ENCODE data around the gene PABPC3. TPM values are rescaled to one million over a fixed set of nuclear protein-coding genes. Genes with fewer than 3 reads are reported as not detected.

Gene PABPC3
- total RNA-seq, 4 donors from 2014 or later, result 0.28 to 0.83 (median 0.40) TPM; not detected in 1

GRCh38 chr13:25088562-25089221 lies 7.2 kb upstream of the PABPC3 start:
- no peak overlapping the region for H3K4me3 ChIP-seq
- H3K4me1 ChIP-seq, result no peaks in the 10 kb centered on the region
- no peaks in the 10 kb centered on the region for H3K36me3 ChIP-seq
- no peaks in the 10 kb centered on the region for H3K27me3 ChIP-seq
- no peak for DNase-seq
- H3K27ac ChIP-seq, result no peak overlapping the region
- TF ChIP-seq POLR2A (IDR thresholded peaks at IDR 0.05) (no peak), CTCF (IDR thresholded peaks at IDR 0.05) (no peak)
- H3K9me3 ChIP-seq, result no peaks in the 10 kb centered on the region

DNA sequence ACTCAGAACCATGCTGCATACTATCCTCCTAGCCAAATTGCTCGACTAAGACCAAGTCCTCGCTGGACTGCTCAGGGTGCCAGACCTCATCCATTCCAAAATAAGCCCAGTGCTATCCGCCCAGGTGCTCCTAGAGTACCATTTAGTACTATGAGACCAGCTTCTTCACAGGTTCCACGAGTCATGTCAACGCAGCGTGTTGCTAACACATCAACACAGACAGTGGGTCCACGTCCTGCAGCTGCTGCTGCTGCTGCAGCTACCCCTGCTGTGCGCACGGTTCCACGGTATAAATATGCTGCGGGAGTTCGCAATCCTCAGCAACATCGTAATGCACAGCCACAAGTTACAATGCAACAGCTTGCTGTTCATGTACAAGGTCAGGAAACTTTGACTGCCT lies 1.5 kb downstream of the PABPC3 start:
- H3K4me3 ChIP-seq, result no peak overlapping the region
- H3K36me3 ChIP-seq, result no peaks in the 10 kb centered on the region
- DNase-seq, result no peak
- H3K9me3 ChIP-seq, result no peaks in the 10 kb centered on the region
- TF ChIP-seq POLR2A (IDR thresholded peaks at IDR 0.05) (no peak), CTCF (IDR thresholded peaks at IDR 0.05) (no peak)
- no peaks in the 10 kb centered on the region for H3K27me3 ChIP-seq
- no peak overlapping the region for H3K27ac ChIP-seq
- H3K4me1 ChIP-seq, result no peaks in the 10 kb centered on the region

GRCh38 chr13:25103711-25104110 lies 7.8 kb downstream of the PABPC3 start:
- H3K4me1 ChIP-seq, result no peaks in the 10 kb centered on the region
- H3K36me3 ChIP-seq, result no peaks in the 10 kb centered on the region
- no peaks in the 10 kb centered on the region for H3K9me3 ChIP-seq
- H3K27me3 ChIP-seq, result no peaks in the 10 kb centered on the region
- no peak for DNase-seq
- no peak overlapping the region for H3K27ac ChIP-seq
- no peak for TF ChIP-seq CTCF (IDR thresholded peaks at IDR 0.05)
- no peak for TF ChIP-seq POLR2A (IDR thresholded peaks at IDR 0.05)
- H3K4me3 ChIP-seq, result no peak overlapping the region

GRCh38 chr13:25109341-25109740 lies 13.4 kb downstream of the PABPC3 start:
- TF ChIP-seq CTCF (IDR thresholded peaks at IDR 0.05) (no peak), POLR2A (IDR thresholded peaks at IDR 0.05) (no peak)
- no peak overlapping the region for H3K4me3 ChIP-seq
- H3K9me3 ChIP-seq, result no peaks in the 10 kb centered on the region
- H3K27me3 ChIP-seq, result no peaks in the 10 kb centered on the region
- no peaks in the 10 kb centered on the region for H3K4me1 ChIP-seq
- no peak overlapping the region for H3K27ac ChIP-seq
- no peak for DNase-seq
- H3K36me3 ChIP-seq, result no peaks in the 10 kb centered on the region

GRCh38 chr13:25110956-25111584 lies 15.1 kb downstream of the PABPC3 start:
- DNase-seq, result no peak
- TF ChIP-seq POLR2A (IDR thresholded peaks at IDR 0.05) (no peak), CTCF (IDR thresholded peaks at IDR 0.05) (no peak)
- no peaks in the 10 kb centered on the region for H3K4me1 ChIP-seq
- no peak overlapping the region for H3K27ac ChIP-seq
- no peak overlapping the region for H3K4me3 ChIP-seq
- no peaks in the 10 kb centered on the region for H3K9me3 ChIP-seq
- H3K36me3 ChIP-seq, result no peaks in the 10 kb centered on the region
- H3K27me3 ChIP-seq, result no peaks in the 10 kb centered on the region

Data from Peyer's patch (tissue), 4 donors.